OCI-LY1 (cell line): ENCODE results near the gene THSD7A.

Experiments
- CTCF ChIP-seq: fragments of 200-600 bp; sonication (generic), shearing (Covaris generic); IDR thresholded peaks from 2 replicates; pipeline ENCODE4 v1.5.1; 2017; ENCODE audit warnings: mild to moderate bottlenecking, antibody characterized with exemption, low read length, moderate library complexity, mixed read lengths
- EZH2 ChIP-seq: fragments of 200-600 bp; sonication (generic), shearing (Covaris generic); IDR thresholded peaks from 2 replicates; pipeline ENCODE4 v1.8.0; 2017; ENCODE audit warnings: borderline replicate concordance, mixed run types, mild to moderate bottlenecking, antibody characterized with exemption, low read length, moderate library complexity, mixed read lengths

- no peak for TF ChIP-seq CTCF
- TF ChIP-seq EZH2 = no peak
These were observed 502.4 kb downstream of the THSD7A start for GRCh38 chr7:11329626-11330025.
